A549 (cell line): ENCODE results near the gene MTA3. TPM values are rescaled to one million over a fixed set of nuclear protein-coding genes. Genes with fewer than 3 reads are reported as not detected.
"Not testable (repeated sequence)": the region's sequence is repeated elsewhere in the genome, so short reads cannot be mapped to it uniquely, and the experiment has no call there.

Experiments used
- ATAC-seq, 2 experiments: fragments of 200-7000 bp in 1 of 2; fragments of >200 bp in 1 of 2; cut with Nextera tagmentation in 1 of 2; cut with Tn5 transposase in 1 of 2; 3 replicates each; pipeline versions ENCODE4 v1.8.0 to v1.9.1; 2018 to 2020; ENCODE audit warnings: mild to moderate bottlenecking in 1 of 2, moderate library complexity in 1 of 2
- CTCF ChIA-PET: fragments of 300-600 bp; sonication (Branson Sonifier 250); formaldehyde crosslinking; extraction: SDS; loops from one replicate; lab custom pipeline; 2021; ENCODE audit warnings: antibody characterized with exemption, inconsistent platforms; lab: Yijun Ruan, JAX
- POLR2A ChIA-PET: fragments of 350-600 bp; formaldehyde crosslinking; extraction: SDS; loops from one replicate; lab custom pipeline; 2021; ENCODE audit warnings: antibody characterized with exemption, inconsistent platforms; lab: Yijun Ruan, JAX
- DNase-seq, 2 experiments: peaks; one replicate each; pipeline versions ENCODE4 v3.0.0 to v3.0.0-alpha.2; 2011 to 2016; ENCODE audit warnings: low read depth in 1 of 2, low spot score in 1 of 2
- FAIRE-seq: peaks from 2 replicates; lab custom pipeline; 2011; peaks lifted over from hg19 to GRCh38; lab: Jason Lieb, UNC
- H3K27ac ChIP-seq, 2 experiments: fragments of >200 bp; sonication (Bioruptor Twin); formaldehyde crosslinking; 3 replicates each; pipeline ENCODE4 v1.5.1; 2016 to 2017
- H3K4me1 ChIP-seq: fragments of >200 bp; sonication (Bioruptor Twin); formaldehyde crosslinking; 3 replicates; pipeline ENCODE4 v1.6.1; 2016
- H3K4me2 ChIP-seq: fragments of >200 bp; sonication (Bioruptor Twin); formaldehyde crosslinking; 3 replicates; pipeline ENCODE4 v1.6.1; 2016
- H3K4me3 ChIP-seq: fragments of >200 bp; sonication (Bioruptor Twin); formaldehyde crosslinking; 3 replicates; pipeline ENCODE4 v1.5.1; 2016
- H3K9me3 ChIP-seq: fragments of >200 bp; sonication (Bioruptor Twin); formaldehyde crosslinking; 3 replicates; pipeline ENCODE4 v1.6.1; 2016
- CBX8 ChIP-seq: fragments of 200-600 bp; sonication (generic); IDR thresholded peaks from 2 replicates; pipeline ENCODE4 v1.6.1; 2016
- CEBPB ChIP-seq, 2 experiments: fragments of >200 bp in 1 of 2; sonication (Bioruptor Twin) in 1 of 2; formaldehyde crosslinking in 1 of 2; IDR thresholded peaks; 2 replicates each; pipeline ENCODE4 v1.6.1; 2012 to 2016
- CTCF ChIP-seq: fragments of >200 bp; sonication (Bioruptor Twin); formaldehyde crosslinking; IDR thresholded peaks from 3 replicates; pipeline ENCODE4 v1.5.1; 2016
- E2F6 ChIP-seq: IDR thresholded peaks from 2 replicates; pipeline ENCODE4 v1.6.1; 2012; ENCODE audit warnings: low read depth, borderline replicate concordance
- EHF ChIP-seq: fragments of 250-450 bp; sonication (Bioruptor Pico); IDR thresholded peaks from 2 replicates; pipeline ENCODE4 v1.5.0; 2020; ENCODE audit warnings: mild to moderate bottlenecking
- ESRRA ChIP-seq: fragments of 150-350 bp; IDR thresholded peaks from 2 replicates; pipeline ENCODE4 v1.6.1; 2014; ENCODE audit warnings: mild to moderate bottlenecking, low read length, borderline replicate concordance
- HDAC2 ChIP-seq: fragments of 200-600 bp; sonication (generic); IDR thresholded peaks from 2 replicates; pipeline ENCODE4 v1.6.1; 2016
- JUNB ChIP-seq: fragments of >200 bp; sonication (Bioruptor Twin); formaldehyde crosslinking; IDR thresholded peaks from 2 replicates; pipeline ENCODE4 v1.6.1; 2016
- MAX ChIP-seq: IDR thresholded peaks from 2 replicates; pipeline ENCODE4 v1.6.1; 2012
- PBX3 ChIP-seq: IDR thresholded peaks from 2 replicates; pipeline ENCODE4 v1.6.1; 2012
- POLR2A ChIP-seq: IDR thresholded peaks from 2 replicates; pipeline ENCODE4 v1.6.1; 2012; ENCODE audit warnings: mild to moderate bottlenecking, low read length
- RAD21 ChIP-seq, 2 experiments: fragments of >200 bp in 1 of 2; sonication (Bioruptor Twin) in 1 of 2; formaldehyde crosslinking in 1 of 2; IDR thresholded peaks in 1 of 2; conservative IDR thresholded peaks in 1 of 2; 2 replicates in 1 of 2; 3 replicates in 1 of 2; pipeline ENCODE4 v1.6.1; 2012 to 2018; ENCODE audit warnings: inconsistent platforms in 1 of 2
- RCOR1 ChIP-seq: fragments of 150-350 bp; IDR thresholded peaks from 2 replicates; pipeline ENCODE4 v1.6.1; 2014; ENCODE audit warnings: antibody characterized with exemption, low read length, low read depth
- SMC3 ChIP-seq: fragments of >200 bp; sonication (Bioruptor Twin); formaldehyde crosslinking; IDR thresholded peaks from 3 replicates; pipeline ENCODE4 v1.6.1; 2018; ENCODE audit warnings: inconsistent platforms
- TP53 ChIP-seq: fragments of 250-450 bp; sonication (Bioruptor Pico); IDR thresholded peaks from 2 replicates; pipeline ENCODE4 v1.5.0; 2021; ENCODE audit warnings: mild to moderate bottlenecking, moderate library complexity
- ZNF302 ChIP-seq: fragments of 250-450 bp; sonication (Bioruptor Pico); IDR thresholded peaks from 2 replicates; pipeline ENCODE4 v1.9.0; 2021; ENCODE audit warnings: inconsistent platforms, mild to moderate bottlenecking, moderate library complexity
- WGBS: methylation state at CpG from one replicate; pipeline ENCODE4 v1.1.6; 2017; ENCODE audit errors: missing lambda C conversion rate; 5-methylcytosine and 5-hydroxymethylcytosine counted together
- polyA plus RNA-seq, 4 experiments: library from polyadenylated mRNA; depleted of rRNA in 3 of 4; stranded (reverse); fragments of >200 nt; fragmentation: RNase III in 1 of 4; extraction: RNeasy Plus Mini Kit Qiagen cat#74134 plus additional on column Dnase treatment in 1 of 4; gene quantifications; 2 replicates in 3 of 4; 3 replicates in 1 of 4; pipeline ENCODE4 v1.2.3, GENCODE V29; 2011 to 2017
- TF ChIP-seq, protein P1 (sequence below): fragments of 450-650 bp; IDR thresholded peaks from 2 replicates; pipeline ENCODE4 v1.6.1; 2014; ENCODE audit warnings: antibody characterized with exemption
- TF ChIP-seq, protein P2 (sequence below): fragments of >200 bp; sonication (Bioruptor Twin); formaldehyde crosslinking; IDR thresholded peaks from 2 replicates; pipeline ENCODE4 v1.6.1; 2016

MTA3 gene
- polyA plus RNA-seq, 2 of the 4 experiments (the other 2 are of a cell fraction) = 49.3 to 74.1 TPM

DNA sequence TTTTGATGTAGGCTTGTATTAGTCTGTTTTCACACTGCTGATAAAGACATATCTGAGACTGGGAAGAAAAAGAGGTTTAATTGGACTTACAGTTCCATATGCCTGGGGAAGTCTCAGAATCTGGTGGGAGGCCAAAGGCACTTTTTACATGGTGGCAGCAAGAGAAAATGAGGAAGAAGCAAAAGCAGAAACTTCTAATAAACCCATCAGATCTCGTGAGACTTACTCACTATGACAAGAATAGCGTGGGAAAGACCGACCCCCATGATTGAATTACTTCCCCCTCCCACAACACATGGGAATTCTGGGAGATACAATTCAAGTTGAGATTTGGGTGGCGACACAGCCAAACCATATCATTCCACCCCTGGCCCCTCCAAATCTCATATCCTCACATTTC is 162.9 kb downstream of the MTA3 start:
- WGBS = 87% methylated on average over 4 of the region's 4 CpGs
- DNase-seq, ATAC-seq, H3K4me1 ChIP-seq, CTCF ChIA-PET, FAIRE-seq, H3K4me3 ChIP-seq, POLR2A ChIA-PET, H3K27ac ChIP-seq, H3K4me2 ChIP-seq: not testable (repeated sequence)
- peaks cover 14% of the 10 kb centered on the region; the same call in 2 of the 3 replicates for H3K9me3 ChIP-seq

DNA sequence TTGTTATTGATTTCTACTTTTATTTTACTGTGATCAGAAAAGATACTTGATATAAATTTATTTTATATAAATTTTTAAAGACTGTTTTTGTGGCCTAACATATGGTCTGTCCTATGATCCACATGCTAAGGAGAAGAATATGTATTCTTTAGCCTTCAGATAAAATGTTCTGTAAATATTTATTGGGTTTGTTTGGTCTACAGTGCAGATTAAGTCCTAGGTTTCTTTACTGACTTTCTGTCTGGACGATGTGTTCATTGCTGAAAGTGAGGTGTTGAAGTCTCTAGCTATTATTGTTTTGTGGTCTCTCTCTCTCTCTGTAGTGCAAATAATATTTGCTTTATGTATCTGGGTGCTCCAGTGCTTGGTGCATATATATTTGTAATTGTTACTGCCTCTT is 165.4 kb downstream of the MTA3 start:
- CTCF ChIA-PET = no interaction called here

More for the DNA sequence above, 165.4 kb downstream of the MTA3 start:
- TF ChIP-seq RCOR1 = no peak
- TF ChIP-seq TP53 (CRISPR knock-in tag) = no peak
- TF ChIP-seq SMC3 = no peak
- no peak for TF ChIP-seq ZNF302 (CRISPR knock-in tag)
- TF ChIP-seq CEBPB (IDR thresholded peaks at IDR 0.05) = no peak
- no peak for TF ChIP-seq MAX
- TF ChIP-seq, protein P1, sequence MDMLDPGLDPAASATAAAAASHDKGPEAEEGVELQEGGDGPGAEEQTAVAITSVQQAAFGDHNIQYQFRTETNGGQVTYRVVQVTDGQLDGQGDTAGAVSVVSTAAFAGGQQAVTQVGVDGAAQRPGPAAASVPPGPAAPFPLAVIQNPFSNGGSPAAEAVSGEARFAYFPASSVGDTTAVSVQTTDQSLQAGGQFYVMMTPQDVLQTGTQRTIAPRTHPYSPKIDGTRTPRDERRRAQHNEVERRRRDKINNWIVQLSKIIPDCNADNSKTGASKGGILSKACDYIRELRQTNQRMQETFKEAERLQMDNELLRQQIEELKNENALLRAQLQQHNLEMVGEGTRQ = no peak
- TF ChIP-seq EHF (CRISPR knock-in tag) = no peak
- no peak for TF ChIP-seq RAD21 (conservative IDR thresholded peaks at IDR 0.05 in 1 of 2, IDR thresholded peaks at IDR 0.05 in 1 of 2)
- TF ChIP-seq ESRRA = no peak
- TF ChIP-seq HDAC2 = no peak
- no peak for TF ChIP-seq CTCF
- TF ChIP-seq CBX8 = no peak
- TF ChIP-seq E2F6 = no peak
- TF ChIP-seq, protein P2, sequence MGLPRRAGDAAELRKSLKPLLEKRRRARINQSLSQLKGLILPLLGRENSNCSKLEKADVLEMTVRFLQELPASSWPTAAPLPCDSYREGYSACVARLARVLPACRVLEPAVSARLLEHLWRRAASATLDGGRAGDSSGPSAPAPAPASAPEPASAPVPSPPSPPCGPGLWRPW = no peak
- no peak for TF ChIP-seq POLR2A
- no peak for TF ChIP-seq PBX3
- TF ChIP-seq JUNB = no peak
- H3K4me3 ChIP-seq = no peak overlapping the region
- no peaks in the 10 kb centered on the region for H3K4me1 ChIP-seq
- POLR2A ChIA-PET = no interaction called here
- H3K4me2 ChIP-seq = no peak overlapping the region
- no peak overlapping the region for H3K27ac ChIP-seq
- ATAC-seq (no peak), FAIRE-seq (no peak), DNase-seq (no peak)
- H3K9me3 ChIP-seq = peaks cover 14% of the 10 kb centered on the region; the same call in 2 of the 3 replicates
- WGBS = 85% methylated on average over 1 of the region's 1 CpG
